GM12874 (cell line): ENCODE results near the gene UNKL.
A peak's percentile ranks its signal among the peaks of the same experiment; 100 is the strongest.

Source experiments
- TF ChIP-seq, protein P1 (sequence below): IDR thresholded peaks from 2 replicates; pipeline ENCODE4 v1.5.1; 2011; ENCODE audit warnings: low read depth, mild to moderate bottlenecking, control low read depth, low read length, moderate library complexity; ENCODE audit not compliant: insufficient read depth

Gene UNKL

DNA sequence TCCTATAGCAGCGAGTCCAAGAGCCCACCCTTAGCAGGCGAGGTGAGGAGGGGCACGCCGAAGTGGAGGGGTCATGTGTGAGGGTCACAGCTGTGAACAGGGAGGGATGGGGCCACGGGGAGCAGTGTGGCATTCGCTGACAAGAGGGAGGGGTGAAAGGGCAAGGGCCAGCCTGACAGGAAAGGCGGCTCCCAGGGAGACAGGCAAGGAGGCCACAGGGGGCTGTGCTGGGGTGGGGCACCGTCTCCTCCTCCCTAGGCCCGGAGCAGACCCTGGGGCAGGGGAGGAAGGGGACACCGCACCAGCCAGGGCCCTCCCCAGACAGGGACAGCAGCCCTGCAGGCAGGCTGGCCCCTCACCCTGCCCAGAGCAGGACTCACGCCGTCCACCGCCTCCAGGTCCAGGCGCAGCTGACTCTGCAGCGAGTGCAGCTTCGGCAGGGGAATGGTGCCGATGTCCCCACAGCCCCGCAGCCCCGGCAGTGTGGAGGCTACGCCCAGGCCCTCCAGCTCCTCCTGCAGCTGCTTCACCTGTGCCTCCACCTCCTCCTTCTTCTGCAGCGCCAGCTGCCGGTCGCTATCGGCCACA, 47.7 kb downstream of the UNKL start:
- TF ChIP-seq, protein P1, sequence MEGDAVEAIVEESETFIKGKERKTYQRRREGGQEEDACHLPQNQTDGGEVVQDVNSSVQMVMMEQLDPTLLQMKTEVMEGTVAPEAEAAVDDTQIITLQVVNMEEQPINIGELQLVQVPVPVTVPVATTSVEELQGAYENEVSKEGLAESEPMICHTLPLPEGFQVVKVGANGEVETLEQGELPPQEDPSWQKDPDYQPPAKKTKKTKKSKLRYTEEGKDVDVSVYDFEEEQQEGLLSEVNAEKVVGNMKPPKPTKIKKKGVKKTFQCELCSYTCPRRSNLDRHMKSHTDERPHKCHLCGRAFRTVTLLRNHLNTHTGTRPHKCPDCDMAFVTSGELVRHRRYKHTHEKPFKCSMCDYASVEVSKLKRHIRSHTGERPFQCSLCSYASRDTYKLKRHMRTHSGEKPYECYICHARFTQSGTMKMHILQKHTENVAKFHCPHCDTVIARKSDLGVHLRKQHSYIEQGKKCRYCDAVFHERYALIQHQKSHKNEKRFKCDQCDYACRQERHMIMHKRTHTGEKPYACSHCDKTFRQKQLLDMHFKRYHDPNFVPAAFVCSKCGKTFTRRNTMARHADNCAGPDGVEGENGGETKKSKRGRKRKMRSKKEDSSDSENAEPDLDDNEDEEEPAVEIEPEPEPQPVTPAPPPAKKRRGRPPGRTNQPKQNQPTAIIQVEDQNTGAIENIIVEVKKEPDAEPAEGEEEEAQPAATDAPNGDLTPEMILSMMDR = no peak

DNA sequence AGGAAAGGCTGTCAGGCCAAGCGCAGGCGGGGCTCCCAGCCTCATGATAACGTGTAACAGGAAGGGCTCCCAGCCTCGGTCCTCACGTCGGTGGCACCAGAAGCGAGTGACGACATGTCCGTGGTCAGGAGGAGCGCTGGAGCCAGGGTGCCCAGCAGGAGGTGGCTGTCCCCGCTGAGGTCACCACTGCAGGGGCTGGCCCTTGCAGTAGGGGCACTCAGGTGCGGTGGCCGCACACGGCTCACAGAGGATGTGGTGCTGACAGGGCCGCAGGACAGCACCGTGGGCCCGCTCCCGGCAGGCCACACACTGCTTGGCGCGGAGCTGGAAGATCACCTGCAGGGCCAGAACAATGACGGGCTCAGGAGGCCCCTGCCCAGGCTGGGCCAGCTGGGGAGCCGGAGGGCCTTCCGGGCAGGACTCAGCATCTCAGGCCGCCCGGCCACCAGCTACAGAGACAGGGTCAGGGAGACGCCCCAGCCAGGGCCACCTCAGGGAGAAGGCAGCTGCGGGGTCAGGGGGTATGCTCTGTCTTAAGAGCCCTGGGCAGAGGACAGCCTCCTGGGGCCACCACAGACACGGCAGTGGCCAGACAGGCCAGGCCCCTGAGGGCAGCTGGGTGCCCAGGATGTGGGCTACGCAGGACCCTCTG, 48.3 kb downstream of the UNKL start:
- TF ChIP-seq, protein P1 = no peak

DNA sequence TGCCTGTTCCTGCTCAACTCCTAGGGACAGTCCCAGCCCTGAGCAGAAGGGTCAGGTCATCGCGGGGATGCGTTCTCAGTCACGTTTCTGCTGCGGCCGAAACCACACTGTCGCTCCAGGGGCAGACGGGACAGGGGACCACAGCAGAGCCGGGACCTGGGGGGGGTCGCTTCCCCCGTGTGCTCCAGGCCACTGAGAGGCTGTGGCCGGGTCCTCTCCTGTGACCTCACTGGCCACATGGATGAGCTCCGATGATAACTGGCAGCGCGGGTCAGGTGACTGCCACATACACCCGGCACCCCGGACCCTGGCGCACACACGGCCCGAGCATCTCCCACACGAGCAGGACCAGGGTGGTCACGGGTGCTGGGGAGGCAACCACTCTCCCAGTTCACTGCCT, 50.0 kb downstream of the UNKL start:
- TF ChIP-seq, protein P1 = no peak

DNA sequence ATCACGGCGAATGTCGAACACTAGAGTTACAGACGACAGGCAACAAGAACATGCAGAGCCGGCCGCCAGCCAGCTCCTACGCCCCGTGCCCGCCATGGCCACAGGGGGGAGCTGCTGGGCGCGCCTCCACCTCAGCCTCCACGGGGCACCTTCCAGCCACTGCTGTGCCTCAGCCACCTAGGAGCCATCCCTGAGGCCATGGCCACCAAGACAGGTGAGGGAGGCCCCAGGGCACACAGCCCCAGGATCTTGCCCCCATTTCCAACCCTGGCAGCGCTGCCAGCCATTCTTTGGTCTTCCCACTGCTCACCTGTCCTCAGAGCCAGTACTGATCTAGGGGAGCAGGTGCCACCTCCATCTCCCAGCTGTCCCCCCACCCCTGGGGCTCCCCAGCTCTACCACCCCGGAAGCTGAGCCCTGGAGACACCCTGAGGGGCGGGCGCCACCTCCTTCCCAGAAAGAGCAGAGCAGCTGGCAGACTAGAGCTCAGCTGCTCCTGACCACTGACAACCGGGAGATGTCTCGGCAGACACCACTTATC, 50.9 kb downstream of the UNKL start:
- TF ChIP-seq, protein P1 = peak; percentile 95

DNA sequence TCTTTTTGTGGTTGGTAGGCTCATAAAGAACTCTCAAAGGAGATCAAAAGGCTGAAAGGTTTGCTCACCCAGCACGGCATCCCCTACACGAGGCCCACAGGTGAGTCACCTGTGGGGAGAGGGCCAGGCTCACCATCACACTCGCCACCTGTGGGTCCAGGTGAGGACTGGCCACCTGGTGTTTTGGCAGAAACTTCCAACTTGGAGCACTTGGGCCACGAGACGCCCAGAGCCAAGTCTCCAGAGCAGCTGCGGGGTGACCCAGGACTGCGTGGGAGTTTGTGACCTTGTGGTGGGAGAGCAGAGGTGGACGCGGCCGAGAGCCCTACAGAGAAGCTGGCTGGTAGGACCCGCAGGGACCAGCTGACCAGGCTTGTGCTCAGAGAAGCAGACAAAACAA, 51.7 kb downstream of the UNKL start:
- TF ChIP-seq, protein P1 = no peak

DNA sequence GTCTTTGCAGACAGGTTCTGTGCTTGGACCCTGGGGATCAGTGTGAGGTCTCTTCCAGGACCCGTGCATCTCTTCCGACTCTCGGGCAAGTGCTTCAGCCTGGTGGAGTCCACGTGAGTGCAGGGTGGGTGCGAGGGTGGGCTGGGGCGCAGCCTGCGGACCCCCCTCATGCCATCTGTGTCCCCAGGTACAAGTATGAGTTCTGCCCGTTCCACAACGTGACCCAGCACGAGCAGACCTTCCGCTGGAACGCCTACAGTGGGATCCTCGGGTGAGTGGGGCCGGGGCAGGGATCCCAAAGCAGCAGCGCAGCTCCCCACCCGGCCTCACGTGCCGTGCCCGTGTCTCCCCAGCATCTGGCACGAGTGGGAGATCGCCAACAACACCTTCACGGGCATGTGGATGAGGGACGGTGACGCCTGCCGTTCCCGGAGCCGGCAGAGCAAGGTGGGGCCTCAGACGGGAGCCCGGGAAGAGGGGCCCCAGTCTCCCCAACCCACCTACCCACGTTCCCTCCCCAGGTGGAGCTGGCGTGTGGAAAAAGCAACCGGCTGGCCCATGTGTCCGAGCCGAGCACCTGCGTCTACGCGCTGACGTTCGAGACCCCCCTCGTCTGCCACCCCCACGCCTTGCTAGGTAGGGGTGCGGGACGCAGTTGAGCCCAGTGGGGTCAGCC, 52.7 kb downstream of the UNKL start:
- TF ChIP-seq, protein P1 = no peak

DNA sequence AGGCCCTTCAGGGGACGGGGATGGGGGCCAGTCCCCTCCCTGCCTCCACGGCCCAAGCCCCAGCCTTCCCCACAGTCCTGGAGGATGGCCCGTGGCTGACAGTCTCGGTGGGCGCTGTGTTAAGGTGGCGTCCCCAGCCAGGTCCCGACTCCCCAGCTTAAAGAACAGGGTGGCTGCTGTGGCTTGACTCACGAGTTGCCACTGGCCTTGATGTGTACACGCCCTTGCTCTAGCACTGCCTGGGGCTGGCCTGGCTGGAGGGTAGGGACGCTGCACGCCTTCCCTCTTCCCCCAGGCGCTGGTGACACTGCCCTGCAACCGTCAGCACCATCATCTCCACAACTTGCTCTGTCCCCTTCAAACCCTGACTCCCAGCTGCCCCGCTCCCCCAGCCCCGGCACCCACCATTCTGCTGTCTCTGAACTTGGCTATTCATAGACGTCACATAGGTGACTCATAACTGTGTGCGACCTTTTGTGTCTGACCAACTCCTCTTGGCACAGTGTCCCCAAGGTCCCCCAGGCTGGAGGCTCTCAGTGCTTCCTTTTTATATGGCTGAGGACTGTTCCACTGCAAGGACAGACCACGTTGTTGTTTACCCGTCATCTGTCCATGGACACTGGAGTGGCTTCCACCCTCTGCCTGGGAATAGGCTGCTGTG, 56.5 kb downstream of the UNKL start:
- TF ChIP-seq, protein P1 = no peak
